SK-N-MC (cell line): ENCODE results near the gene ZNF44.

Source experiments
- EZH2 ChIP-seq: fragments of 200-600 bp; sonication (generic); IDR thresholded peaks from one replicate; pipeline ENCODE4 v1.6.1; 2017; ENCODE audit warnings: antibody characterized with exemption
- POLR2AphosphoS5 ChIP-seq: IDR thresholded peaks from 2 replicates; pipeline ENCODE4 v1.6.1; 2012; ENCODE audit warnings: mild to moderate bottlenecking, low read depth, low read length, borderline replicate concordance

DNA sequence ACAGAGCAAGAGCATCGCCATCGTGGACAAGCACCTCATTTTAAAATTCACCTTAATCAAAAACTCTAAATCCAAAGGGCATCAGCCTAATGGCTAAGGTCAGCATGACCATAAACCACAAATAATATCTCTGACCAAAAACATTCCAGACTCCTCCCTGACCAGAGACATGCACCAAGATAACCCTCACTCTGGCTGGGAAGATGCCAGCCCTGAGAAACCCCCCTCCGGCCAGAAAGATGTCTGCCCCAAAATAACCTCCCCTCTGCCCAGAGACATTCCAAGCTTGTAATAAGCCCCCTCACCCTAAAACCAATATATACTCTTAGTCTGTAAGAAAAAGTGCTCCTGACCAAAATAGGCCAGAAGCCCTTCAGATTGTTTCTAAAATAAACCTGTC, 61.7 kb downstream of the ZNF44 start:
- TF ChIP-seq EZH2: no peak
- TF ChIP-seq POLR2AphosphoS5: no peak
